ES-I3 (cell line): Measurements from ENCODE around the gene RNF208.

Experiments used
- H3K36me3 ChIP-seq: 2 replicates; pipeline ENCODE4 v1.6.1; 2013; ENCODE audit warnings: mild to moderate bottlenecking, low read length, control low read depth, moderate library complexity; ENCODE audit not compliant: insufficient read depth
- H3K4me1 ChIP-seq: 2 replicates; pipeline ENCODE4 v1.6.1; 2013; ENCODE audit warnings: mild to moderate bottlenecking, control low read depth, low read length; ENCODE audit not compliant: insufficient read depth
- H3K9ac ChIP-seq: 2 replicates; pipeline ENCODE4 v1.6.1; 2013; ENCODE audit warnings: low read depth, mild to moderate bottlenecking, low read length, moderate library complexity
- H3K9me3 ChIP-seq: 2 replicates; pipeline ENCODE4 v1.6.1; 2013; ENCODE audit warnings: mild to moderate bottlenecking, low read length, moderate library complexity; ENCODE audit not compliant: control insufficient read depth, insufficient read depth

The RNF208 gene

DNA sequence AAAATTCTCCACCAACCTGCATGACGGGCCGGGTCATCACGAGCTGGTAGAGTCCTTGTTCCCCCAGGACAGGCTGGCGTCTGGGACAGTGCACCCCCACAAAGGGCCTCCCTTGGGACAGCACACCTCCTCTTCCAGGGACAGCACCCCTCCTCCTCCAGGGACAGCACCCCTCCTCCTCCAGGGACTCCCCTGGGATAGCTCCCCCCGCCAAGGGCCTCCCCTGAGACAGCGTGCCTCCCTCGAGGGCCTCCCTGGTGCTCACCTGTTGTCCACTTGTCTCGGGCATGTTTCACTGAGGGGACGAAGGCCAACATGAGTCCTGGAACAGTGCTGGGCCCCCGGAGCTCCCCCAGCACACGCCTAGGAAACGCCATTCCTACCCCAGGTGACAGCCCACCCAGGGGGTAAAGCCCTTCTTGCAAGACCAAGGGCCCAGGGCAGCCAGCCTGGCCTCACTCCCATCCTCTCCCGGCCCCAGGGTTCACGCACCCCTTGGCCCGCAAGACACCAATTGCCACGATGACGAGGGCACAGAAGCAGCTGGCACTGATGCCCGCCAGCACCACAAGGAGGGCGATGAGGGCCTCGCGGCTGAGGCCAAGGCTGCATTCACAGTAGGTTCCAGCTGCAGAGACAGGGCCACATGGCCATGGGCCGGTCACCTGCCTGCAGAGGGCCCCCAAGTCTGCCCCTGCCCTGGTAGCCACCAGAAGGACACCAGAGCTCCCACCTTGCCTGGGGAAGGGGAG, 50.7 kb downstream of the RNF208 start:
- Histone ChIP-seq H3K9me3 (no peaks in the 10 kb centered on the region), H3K36me3 (no peaks in the 10 kb centered on the region), H3K9ac (no peak overlapping the region), H3K4me1 (no peaks in the 10 kb centered on the region)

DNA sequence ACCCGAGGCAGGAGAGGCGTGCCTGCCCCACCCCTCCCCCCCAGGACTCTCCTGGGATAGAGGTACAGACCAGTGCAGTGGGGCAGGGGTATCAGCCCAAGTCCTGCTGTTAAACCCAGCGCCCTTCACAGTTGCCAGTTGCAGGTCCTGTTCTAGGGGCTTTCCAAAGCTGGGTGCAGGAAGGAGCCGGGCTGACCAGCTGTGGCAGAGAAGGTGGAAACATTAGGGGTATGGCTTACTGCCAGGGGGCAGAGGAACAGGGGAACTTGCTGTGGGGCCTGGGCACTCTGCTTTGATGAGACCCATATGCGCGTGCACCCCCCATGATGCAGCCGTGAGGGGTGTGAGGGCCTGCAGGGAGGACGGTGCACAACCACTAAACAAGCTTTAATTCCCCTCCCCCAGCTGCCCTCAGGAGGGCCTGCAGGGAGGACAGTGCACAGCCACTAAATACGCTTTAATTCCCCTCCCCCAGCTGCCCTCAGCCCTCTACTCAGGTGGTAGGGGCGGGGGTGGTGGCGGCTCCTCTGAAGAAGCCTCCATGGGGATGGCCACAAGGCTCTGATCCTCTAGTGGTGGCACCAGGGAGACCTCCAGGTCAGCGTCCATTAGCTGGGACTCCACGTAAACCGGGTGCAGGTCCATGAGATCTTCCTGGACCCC, 51.4 kb downstream of the RNF208 start:
- no peaks in the 10 kb centered on the region for H3K9me3 ChIP-seq
- H3K36me3 ChIP-seq: no peaks in the 10 kb centered on the region
- no peaks in the 10 kb centered on the region for H3K4me1 ChIP-seq
- no peak overlapping the region; the same call in 1 of the 2 replicates for H3K9ac ChIP-seq
